Measurements from ENCODE around the gene ARID3A.
"Not testable (repeated sequence)": the region's sequence is repeated elsewhere in the genome, so short reads cannot be mapped to it uniquely, and the experiment has no call there.

Gene ARID3A

DNA sequence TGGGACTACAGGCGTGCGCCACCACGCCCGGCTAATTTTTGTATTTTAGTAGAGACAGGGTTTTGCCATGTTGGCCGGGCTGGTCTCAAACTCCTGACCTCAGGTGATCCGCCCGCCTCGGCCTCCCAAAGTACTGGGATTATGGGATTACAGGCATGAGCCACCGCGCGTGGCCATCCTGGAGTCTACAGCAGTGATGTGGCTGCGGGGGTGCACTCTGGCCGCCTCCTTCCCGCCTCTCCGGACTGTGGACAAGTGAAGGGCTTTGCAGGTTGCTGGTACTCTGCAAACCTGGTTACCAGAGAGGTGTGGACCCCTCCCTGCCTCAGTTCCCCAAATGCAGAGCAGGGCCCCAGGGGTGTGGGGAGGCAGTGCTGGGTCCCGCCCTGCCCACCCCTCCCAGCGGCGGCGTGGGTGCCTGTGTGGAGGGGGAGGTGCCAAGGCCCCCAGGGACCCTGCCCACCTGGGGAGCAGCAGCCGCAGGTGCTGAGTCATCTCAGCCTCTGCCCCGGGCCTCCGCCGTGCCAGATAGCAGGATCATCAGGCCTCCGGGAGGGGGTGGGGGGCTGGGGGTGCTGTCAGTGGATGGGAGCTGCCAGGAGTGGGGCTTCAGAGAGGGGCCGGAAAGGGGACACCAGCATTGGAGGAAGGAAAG, 23.1 kb downstream of the ARID3A start:
- no peak for DNase-seq

DNA sequence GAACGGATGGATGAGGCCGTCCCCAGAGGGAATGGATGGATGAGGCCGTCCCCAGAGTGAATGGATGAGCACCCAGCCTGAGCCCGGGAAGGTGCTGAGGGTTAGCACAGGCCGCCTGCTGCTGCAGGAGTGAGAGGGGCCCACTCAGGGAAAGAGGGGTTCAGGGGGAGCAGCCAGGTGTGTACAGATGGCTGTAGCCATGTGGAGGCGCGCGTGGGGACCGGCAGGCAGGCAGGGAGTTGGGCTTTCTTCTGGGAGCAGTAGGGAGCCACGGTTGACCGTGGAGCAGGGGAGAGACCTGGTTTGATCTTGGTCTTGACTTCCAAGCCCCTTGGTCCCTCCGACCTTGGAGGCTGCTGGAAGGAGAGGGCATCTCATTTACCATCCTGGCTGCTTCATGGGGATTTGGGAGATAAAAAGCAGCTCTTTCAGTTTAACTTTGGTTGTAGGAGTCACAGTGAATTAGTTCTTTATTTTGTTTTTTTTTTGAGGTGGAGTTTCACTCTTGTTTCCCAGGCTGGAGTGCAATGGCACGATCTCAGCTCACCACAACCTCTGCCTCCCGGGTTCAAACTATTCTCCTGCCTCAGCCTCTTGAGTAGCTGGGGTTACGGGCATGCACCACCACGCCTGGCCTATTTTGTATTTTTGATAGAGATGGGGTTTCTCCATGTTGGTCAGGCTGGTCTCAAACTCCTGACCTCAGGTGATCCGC, 24.7 kb downstream of the ARID3A start:
- DNase-seq = no peak

DNA sequence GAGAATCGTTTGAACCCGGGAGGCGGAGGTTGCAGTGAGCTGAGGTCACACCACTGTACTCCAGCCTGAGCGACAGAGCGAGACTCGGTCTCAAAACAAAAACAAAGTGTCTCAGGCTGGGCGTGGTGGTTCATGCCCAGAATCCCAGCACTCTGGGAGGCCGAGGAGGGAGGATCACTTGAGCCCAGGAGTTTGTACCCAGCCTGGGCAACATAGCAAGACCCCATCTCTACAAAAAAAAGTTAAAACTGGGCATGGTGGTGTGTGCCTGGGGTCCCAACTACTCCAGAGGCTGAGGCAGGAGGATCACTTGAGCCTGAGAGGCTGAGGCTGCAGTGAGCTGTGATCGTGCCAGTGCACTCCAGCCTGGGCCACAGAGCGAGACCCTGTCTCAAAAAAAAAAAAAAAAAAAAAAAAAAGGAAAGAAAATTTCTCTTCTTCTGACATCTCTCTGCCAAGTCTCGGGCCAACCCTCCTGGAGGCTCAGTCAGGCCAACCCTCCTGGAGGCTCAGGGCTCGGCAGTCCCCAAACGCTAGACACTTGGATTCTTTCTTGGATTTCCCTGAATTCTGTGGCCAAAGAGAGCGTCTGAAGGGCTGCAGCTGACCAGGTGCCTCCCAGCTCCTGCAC, 26.3 kb downstream of the ARID3A start:
- no peak for DNase-seq

DNA sequence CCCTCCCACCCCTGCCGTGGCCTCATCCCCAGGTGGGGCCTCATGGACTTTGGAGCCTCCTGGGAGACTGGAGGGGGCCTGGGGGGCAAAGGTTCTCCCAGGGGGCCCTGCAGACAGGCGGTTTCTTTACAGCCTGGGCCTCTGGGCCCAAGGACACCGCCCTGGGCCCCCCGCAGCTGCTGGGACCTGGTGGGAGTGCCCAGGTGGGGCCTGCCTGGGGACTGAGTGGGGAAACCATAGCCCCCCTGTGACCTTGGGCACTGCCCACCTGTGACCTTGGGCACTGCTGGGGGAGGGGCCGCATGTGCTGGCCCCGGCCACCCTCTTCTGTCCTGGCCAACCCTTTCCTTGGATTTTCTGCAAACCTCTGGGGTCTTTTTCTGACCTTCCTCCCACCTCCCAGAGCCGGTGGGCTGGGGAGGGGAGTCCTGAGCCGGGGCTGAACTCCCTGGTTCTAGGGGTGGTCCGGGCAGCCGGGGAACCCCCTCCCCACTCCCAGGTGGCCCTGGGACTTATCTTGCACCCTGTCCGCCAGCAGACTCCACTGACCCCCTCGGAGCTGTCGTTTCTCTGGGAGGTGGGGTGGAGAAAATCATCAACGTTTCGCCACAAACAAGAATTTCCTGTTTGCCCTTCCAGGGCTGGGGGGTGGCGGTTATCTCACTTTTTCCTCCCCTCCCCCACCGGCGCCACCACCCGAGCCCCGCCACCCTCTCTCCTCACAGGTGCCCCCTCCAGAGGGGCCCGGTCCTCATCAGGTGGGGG, 27.0 kb downstream of the ARID3A start:
- no peak for DNase-seq

DNA sequence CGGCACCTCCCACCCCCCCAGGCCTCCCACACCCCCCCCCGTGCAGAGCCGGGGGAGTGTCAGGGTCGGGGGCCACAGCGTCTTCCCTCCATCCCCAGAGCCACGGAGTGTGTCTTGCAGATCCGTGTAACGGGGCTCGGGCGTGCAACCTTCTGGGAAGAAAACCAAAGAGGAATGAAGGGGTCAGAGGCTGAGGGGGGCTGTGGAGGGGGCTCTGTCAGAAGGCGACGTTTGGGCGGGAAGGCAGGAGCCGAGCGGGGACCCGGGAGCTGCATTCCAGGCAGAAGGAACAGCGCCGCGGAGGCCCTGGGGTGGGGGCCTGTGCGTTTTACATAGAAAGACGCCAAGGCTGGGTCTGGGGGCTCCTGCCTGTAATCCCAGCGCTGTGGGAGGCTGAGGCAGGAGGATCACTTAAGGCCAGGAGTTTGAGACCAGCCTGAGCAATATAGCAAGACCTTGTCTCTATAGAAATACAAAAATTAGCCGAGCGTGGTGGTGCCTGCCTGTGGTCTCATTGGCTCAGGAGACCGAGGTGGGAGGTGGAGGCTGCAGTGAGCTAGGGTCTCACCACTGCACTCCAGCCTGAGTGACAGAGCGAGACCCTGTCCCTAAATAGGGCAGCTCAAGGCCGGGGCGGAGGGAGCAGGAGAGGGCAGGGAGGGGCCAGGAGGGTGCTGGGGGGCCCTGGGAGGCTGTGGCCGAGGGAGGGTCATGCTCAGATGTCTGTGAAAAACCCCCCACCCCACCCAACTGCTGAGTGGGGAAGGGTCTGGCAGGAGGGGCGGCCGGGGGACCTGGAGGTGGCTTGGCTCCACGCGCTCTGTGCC, 27.8 kb downstream of the ARID3A start:
- no peak for DNase-seq

DNA sequence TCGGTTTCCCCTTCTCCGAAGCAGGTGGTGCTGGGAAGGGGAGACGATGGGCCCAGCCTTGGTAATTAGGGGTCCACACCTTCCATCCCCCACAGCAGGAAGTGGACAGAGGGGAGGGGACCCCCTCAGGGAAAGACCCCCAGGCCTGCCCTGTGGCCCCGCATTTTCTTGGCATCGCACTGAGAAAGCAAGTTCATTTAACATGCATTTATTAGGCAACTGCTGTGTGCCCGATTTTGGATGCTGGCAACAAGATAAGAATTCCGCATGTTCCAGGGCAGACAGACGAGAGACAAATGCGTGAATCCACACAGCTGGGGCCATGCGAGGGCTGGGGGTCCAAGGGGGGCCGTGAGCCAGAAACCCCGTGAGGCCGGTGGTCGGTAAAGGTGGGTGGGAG, 28.4 kb downstream of the ARID3A start:
- DNase-seq = no peak

DNA sequence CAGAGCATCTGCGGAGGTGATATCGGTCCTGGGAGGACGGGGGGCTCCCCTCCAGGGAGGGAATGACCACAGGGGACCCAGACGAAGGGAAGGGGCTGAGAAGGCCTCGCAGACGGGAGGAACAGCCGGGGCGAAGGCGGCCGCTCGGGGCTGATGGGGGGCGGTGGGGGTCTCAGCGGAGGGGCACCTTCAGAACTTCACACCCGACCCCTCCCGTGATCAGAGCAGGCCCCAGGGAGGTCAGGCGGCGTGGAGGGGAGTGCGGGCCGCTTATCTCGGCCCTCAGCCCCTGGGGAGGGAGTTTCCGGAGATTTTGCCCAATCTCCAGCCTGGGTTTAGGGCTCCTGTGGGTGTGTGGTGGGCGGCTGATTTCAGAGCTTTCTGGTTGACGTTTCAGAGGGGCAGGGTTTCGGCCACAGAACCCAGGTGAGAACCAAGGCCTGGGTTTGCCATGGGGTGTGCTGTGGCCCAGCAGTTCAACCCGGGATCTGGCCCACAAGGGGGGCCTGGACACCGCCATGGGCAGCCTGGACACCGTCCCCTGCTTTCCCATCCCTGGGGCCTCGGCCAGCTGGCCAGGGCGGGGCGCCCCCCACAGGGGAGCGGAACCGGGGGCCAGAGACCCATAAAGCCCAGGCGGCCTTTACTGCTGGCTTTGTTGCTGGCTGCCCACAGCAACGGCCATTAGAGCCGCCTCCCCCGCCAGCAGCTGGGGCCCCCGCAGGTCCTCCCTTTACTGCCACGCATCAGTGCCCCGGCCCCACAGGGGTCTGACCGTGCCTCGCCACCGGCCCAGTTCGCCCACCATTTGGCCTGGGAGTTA, 29.0 kb downstream of the ARID3A start:
- DNase-seq = no peak

DNA sequence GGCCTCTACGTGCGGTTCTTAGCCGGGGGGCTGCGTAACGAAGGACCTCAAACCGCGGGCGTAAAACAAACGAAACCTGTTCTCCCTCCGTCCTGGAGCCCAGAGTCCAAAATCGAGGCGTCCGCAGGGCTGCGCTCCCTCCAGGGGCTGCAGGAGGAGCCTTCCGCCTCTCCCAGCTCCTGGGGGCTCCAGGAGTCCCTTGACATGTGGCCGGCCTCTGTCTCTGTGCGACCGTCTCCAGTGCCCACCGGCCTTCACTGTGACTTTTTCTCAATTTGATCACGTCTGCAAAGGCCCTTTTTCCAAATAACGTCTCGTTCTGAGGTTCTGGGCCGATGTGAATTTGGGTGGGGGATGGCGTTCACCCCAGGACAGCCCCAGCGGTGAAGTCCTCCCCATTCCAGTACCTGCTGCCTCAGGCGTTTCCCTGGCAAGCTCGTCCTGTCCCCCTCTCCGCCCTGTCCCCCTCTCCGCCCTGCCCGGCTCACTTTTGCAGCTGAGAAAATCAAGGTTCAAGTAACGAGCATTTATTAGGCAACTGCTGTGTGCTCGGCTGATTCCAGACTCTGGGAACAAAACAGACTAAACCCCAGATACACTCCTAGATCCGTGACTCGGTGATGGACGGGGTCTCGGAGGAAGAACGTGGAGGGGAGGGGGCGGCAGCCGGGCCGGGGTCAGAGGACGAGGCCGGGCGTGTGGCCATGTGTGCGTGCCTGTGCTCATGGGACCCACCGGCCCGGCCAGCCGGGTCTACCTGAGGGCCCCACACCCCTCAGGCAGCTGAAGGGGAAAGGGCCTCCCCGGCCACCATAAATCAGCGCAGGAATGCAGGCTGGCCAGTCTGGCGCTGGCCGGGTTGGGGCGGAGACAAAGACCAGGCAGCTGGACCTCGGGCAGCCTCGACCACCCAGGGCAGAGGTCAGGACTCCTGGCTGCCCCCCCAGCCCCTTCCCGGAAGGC, 30.2 kb downstream of the ARID3A start:
- no peak for DNase-seq

DNA sequence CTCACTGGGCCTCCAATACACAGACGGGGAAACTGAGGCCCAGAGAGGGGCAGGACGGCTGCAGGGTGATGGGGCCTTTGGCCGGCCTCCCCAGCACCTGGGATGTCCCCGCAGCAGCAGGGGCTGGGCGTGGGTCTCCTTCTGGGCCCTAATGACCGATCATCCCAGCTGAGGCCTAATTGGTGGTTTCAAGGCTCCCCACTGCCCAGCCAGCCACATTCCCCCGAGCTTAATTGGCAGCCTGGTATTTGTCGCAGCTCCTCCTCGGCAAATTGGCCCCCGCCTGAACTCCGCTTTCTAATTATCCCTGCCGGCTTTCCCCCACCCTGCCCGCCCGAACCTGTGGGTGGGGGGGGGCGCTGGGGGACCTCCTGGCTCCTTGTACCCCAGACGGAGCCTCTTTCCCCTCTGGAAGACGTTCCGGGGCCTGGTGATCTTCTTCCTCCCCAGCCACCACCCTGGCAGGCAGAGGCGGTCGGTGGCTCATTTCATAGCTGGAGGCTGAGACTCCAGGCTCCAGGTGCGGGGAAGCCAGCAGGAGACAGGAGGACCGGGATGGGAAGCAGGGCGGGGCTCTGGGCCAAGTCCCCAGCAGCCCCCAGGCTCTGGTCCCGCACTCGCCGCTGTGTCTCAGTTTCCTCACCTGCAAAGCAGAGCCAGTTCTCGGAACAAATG, 31.1 kb downstream of the ARID3A start:
- DNase-seq = no peak

DNA sequence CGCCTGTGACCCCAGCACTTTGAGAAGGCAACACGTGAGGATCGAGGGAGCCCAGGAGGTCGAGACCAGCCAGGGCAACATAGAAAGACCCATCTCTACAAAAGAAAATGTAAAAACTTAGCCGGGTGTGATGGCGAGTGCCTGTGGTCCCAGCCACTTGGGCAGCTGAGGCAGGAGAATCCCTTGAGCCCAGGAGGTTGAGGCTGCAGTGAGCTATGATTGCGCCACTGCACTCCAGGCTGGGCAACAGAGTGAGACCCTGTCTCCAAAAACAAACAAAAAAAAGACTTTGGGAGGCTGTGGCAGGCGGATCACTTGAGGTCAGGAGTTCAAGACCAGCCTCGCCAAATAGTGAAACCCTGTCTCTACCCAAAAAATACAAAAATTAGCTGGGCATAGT, 31.7 kb downstream of the ARID3A start:
- DNase-seq = not testable (repeated sequence)

DNA sequence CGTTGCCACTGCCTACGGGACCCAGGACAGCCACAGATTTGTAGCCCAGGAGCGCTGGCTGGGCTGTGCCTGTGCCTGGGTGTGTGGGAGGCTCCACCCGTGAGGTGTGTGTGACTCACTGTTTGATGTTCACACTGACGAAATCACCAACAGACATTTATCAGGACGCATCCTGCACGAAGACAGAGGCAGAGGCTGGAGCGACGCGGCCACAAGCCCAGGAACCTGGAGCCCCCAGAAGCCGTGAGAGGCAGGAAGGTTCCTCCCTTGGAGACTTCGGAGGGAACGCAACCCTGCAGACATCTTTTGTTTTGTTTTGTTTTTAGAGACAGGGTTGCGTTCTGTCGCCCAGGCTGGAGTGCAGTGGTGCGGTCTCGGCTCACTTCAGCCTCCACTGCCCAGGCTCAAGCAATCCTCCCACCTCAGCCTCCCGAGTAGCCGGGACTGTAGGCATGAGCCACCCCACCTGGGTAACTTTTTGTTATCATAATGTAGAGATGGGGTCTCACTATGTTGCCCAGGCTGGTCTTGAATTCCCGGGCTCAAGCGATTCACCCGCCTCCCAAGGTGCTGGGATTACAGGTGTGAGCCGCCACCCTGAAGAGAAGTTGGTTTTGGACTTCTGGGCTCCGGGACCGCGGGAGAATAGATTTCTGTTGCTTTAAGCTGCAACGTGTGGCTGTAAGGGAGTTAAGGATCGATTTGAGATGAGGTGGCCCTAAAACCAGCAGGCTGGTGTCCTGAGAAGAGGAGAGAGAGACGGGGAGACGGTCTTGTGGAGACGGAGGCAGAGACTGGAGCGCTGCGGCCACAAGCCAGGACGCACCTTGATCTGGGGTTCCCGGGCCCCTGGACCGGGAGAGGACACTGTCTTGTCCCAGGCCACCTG, 33.4 kb downstream of the ARID3A start:
- peak; percentile 53 for DNase-seq

DNA sequence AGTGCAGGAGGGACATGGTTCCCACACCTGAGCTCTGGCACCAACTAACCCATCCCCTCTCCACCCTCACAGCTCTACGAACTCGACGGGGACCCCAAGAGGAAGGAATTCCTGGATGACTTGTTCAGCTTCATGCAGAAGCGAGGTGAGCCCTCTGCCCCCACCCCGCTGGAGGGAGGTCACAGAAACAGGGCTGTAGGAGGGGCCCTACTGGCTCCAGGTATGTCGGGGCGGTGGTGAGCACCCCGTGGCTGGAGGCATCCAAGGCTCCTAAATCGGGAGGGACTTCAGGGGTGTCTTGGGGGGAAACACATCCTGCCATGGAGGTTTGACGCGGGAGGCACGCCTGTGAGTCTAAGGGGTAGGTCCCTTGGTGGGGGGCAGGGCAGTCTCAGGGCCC, 34.2 kb downstream of the ARID3A start:
- DNase-seq = no peak

DNA sequence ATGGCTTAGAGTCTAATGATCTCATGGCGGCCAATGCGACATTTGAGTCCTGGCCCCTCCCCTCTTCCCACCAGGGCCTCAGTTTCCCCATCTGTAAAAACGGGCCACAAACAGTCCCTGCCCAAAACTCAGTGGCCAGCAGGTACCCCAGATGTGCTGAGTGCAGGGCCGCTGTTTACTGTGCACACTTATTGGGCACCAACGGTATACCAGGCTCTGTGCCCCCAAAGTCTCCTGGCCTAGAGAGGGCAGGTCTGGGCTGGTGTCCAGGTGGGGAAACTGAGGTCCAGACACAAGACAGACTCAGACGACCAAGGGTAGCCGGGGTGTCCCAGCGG, 34.7 kb downstream of the ARID3A start:
- no peak for DNase-seq

DNA sequence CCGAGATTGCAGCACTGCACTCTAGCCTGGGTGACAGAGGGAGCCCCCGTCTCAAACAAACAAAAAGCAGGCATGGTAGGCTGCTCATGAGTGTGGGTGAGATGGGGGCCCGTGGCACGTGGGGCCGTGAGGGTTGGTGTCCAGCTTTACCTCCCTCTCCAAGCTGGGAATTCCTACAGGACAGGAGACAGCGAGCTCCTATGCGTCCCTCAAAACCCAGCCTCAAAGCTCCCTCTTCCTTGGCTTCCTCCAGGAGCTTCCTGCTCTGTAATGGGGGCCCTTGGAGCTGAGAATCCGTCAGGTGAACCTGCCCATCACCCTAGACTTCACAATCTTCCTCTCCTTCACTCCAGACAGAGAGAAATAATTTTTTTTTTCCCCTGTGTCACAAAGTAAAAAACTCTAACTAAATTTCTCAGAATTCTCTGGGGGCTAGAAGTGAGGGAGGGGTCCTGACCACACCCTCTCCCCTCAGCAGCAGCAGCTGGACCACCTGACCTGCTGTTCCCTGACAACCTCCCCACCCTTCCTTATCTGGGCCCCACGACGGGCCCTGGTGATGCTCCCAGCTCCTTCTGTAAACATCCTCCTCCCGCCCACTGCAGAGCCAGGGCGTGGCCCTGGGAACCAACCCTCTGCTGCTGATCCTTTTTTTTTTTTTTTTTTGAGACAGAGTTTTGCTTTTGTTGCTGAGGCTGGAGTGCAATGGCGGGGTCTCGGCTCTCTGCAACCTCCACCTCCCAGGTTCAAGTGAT, 36.2 kb downstream of the ARID3A start:
- no peak for DNase-seq

DNA sequence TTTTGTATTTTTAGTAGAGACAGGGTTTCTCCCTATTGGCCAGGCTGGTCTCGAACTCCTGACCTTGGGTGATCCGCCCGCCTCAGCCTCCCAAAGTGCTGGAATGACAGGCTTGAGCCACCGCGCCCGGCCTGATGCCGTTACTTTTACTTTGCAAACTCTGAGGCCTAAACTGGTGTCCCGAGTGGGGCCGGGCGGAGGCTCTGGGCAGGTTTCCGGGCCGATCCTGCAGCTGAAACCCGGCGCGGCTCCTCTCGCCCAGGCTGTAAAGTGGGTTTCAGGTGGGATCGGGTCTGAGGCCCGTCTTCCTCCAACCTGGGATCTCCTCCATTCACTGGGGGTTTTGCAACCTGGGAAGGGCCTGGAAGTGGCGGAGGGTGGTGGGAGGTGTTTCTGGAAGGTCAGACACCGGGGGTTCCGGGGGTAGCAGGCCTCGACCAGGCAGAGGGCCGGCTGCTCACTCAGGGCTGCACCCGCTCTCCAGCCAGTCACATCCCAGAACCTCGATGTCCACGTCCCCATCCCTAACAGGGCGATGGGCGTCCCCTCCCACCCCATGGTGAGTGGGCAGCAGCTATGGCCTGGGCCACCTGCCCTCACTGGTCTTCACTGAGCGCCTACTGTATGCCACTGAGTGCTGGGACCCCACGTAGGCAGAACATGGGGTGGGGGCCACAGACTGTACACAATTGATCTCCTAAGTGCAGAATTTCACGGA, 37.0 kb downstream of the ARID3A start:
- no peak for DNase-seq

DNA sequence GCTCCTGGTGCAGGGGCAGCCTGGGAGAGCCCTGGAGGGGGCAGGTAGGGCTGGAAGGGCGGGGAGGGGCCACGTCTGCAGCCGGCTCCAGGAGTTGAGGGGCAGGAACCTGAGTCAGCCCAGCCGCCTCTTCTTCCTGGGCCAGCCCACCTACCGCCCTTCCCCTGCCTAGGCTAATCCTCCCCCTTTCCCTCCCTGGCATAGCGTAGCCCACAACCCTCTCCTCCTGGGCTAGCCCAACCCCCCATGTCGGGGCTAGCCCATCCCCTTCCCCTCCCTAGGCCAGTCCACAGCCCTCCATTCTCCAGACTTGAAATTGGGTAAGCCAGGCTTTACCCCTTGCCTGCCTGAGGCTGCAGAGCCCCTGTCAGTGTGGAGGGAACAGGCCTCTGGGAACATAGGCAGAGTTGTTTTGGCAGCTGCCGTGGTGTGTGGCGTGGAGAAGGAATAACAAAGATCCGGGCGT, 37.7 kb downstream of the ARID3A start:
- no peak for DNase-seq

DNA sequence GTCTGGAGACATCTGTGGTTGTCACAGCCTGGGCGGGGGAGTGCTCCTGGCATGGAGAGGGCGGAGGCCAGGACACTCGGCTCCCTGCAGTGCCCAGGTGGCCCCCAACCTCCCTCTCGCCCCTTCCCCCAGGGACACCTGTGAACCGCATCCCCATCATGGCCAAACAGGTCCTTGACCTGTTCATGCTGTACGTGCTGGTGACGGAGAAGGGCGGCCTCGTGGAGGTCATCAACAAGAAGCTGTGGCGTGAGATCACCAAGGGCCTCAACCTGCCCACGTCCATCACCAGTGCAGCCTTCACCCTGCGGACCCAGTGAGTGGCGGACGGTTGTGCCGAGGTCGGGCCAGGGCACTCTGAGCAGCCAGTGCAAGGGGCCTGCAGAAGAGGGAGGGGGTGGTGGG, 38.3 kb downstream of the ARID3A start:
- no peak for DNase-seq
